ENCODE data around the gene RHEX.
"Not testable (repeated sequence)": the region's sequence is repeated elsewhere in the genome, so short reads cannot be mapped to it uniquely, and the experiment has no call there.

Gene RHEX, protein sequence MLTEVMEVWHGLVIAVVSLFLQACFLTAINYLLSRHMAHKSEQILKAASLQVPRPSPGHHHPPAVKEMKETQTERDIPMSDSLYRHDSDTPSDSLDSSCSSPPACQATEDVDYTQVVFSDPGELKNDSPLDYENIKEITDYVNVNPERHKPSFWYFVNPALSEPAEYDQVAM

DNA sequence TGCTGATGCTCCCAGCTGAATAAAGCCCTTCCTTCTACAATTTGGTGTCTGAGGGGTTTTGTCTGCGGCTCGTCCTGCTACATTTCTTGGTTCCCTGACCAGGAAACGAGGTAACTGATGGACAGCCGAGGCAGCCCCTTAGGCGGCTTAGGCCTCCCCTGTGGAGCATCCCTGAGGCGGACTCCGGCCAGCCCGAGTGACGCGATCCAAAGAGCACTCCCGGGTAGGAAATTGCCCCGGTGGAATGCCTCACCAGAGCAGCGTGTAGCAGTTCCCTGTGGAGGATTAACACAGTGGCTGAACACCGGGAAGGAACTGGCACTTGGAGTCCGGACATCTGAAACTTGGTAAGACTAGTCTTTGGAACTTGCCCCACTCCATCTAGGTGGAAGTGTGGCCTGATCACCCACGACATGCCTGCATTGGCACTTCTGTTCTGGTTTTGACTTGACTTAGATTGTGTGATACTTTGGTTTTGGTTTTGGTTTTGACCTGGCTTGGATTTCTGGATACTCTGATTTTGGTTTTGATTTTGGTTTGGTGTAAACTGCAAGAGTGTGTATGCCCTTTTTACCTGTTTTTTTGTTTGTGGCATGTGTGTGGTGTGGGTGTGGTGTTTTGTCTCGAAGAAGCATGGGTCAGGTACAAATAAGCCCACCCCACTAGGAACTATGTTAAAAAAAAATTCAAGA is at the start of gene RHEX:
Gene RHEX (plus strand): TSS at position 255 of the 692 bp plus-strand sequence. CDS start 44,656 bp downstream, outside the sequence.
- POLR2A ChIA-PET; DNase-seq (ENCODE audit: extremely low spot score): not testable (repeated sequence)
- CTCF ChIA-PET = interaction anchor here (1.0 to 1.4 kb wide), 3 partner anchors 10 to 22 kb away, joined by 3 to 4 read pairs (median 3); no protein-coding TSS in a partner anchor

DNA sequence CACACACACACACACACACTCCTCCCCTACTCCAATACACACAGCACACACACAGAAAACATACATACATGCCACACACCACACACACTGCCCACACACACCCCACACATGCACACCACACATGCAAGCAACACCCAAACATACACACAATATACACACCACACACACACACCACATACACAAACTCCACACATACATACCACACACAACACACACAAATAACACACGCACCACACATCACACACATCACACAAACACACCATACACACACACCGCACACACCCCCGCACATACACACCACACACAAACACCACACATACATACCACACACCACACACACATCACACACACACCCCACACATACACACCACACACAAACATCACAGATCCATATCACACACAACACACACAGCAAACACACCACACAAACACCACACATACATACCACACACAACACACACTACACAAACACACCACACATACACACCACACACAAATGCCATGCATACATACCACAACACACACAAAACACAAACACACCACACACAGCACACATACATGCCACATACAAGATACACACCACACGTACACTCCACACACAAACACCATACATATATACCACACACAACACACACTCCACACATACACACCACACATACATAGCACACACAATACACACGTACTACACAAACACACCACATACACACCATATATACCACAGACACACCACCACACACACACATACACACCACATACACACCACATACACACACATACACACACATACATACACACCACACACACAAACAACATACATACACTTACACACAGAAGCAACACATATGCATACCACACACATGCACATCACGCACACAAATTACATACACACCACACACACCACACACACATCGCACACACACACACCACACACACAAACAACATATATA is 48.8 kb upstream of the RHEX start:
- DNase-seq (ENCODE audit: extremely low spot score) = no peak
- TF ChIP-seq, protein P1, sequence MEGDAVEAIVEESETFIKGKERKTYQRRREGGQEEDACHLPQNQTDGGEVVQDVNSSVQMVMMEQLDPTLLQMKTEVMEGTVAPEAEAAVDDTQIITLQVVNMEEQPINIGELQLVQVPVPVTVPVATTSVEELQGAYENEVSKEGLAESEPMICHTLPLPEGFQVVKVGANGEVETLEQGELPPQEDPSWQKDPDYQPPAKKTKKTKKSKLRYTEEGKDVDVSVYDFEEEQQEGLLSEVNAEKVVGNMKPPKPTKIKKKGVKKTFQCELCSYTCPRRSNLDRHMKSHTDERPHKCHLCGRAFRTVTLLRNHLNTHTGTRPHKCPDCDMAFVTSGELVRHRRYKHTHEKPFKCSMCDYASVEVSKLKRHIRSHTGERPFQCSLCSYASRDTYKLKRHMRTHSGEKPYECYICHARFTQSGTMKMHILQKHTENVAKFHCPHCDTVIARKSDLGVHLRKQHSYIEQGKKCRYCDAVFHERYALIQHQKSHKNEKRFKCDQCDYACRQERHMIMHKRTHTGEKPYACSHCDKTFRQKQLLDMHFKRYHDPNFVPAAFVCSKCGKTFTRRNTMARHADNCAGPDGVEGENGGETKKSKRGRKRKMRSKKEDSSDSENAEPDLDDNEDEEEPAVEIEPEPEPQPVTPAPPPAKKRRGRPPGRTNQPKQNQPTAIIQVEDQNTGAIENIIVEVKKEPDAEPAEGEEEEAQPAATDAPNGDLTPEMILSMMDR (IDR thresholded peaks at IDR 0.05; ENCODE audit: control extremely low read depth, extremely low read depth, low read depth, missing control alignments) = no peak
- ChIA-PET CTCF (interaction anchor here (0.8 to 1.4 kb wide), 3 partner anchors 7 to 26 kb away, joined by 3 read pairs; no protein-coding TSS in a partner anchor), POLR2A (no interaction called here)

DNA sequence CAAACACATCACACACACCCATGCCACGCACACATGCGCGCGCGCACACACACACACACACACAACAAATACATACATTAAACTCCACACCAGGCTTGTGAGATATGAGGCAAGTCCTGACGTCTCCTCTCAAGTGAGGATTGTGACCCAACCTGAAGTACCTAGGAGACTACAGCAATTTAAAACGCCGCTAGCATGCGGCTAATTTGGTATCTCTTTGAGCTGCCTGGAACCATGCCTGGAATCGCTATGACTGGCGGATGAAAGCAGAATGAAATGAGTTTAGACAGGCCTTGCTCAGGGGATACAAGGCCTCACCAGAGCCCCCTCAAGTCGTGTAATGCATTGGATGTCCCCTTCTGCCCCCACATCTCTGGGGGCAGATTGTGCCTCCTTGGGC is 48.1 kb upstream of the RHEX start:
- ChIA-PET POLR2A (no interaction called here), CTCF (no interaction called here)
- TF ChIP-seq, protein P1 (IDR thresholded peaks at IDR 0.05; ENCODE audit: control extremely low read depth, extremely low read depth, low read depth, missing control alignments) = no peak
- no peak for DNase-seq (ENCODE audit: extremely low spot score)

DNA sequence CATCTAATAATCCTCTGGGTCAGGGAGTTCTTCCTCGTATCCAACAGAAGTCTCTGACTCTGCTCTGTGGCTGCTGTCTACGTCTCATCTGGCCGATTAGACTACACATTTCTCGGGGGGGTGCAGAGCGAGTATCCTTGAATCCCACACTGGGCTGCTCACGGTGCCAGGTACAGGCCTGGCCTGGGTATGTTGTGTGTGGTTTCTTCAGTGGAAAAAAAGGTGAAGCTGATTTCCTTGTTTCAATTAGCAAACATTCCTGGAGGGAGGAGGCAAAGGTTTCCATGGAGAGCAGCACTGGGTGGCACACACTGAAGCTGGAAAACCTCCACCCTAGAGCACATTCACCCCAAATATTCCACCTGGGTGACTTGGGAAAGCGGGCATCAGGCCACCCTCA is 47.7 kb upstream of the RHEX start:
- TF ChIP-seq, protein P1 (IDR thresholded peaks at IDR 0.05; ENCODE audit: control extremely low read depth, extremely low read depth, low read depth, missing control alignments) = no peak
- no peak for DNase-seq (ENCODE audit: extremely low spot score)
- ChIA-PET POLR2A (no interaction called here), CTCF (interaction anchor here (3.0 kb wide), 1 partner anchor 27 kb away, joined by 17 read pairs; no protein-coding TSS in a partner anchor)

DNA sequence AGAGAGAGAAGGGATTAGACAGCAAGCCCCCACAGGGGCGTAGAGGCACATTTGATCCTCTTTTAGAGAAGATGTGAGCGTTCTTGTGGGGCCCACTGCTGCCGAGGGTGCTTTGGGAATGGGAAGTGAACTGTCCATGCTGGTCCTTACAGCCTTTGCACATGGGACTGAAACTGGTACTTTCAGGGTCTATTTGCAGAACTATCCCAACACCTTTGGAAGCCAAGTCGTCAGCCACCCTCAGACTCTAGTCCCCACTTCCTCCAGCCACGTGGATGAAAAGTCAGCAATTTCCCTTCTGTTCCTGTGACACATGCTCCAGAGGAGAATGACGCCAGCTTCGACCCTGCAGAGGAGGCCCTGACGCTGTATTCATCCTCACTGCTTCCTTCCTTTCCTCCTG is 47.2 kb upstream of the RHEX start:
- TF ChIP-seq, protein P1 (IDR thresholded peaks at IDR 0.05; ENCODE audit: control extremely low read depth, extremely low read depth, low read depth, missing control alignments) = no peak
- no peak for DNase-seq (ENCODE audit: extremely low spot score)
- ChIA-PET CTCF (interaction anchor here (3.0 kb wide), 1 partner anchor 28 kb away, joined by 17 read pairs; no protein-coding TSS in a partner anchor), POLR2A (no interaction called here)

DNA sequence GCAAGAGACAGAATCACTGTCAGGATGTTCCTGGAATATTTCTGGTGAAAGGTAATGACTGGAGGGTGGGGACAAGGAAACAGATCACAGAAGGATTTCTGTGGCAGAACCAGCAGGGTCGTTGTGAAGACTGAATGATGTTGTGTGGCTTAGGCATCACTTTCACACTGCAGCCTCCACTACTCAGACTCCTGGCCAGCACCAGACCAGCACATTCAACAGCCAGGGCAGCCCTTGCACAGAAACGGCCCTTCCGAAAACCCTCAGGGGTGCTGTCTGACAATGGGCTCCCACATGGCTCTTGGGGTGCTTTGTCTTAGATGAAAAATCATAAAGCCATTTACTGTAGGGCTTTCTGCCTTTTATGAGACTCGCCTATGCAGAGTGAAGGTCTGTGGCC is 46.0 kb upstream of the RHEX start:
- no peak for DNase-seq (ENCODE audit: extremely low spot score)
- ChIA-PET POLR2A (no interaction called here), CTCF (interaction anchor here (3.0 kb wide), 1 partner anchor 29 kb away, joined by 17 read pairs; no protein-coding TSS in a partner anchor)
- TF ChIP-seq, protein P1 (IDR thresholded peaks at IDR 0.05; ENCODE audit: control extremely low read depth, extremely low read depth, low read depth, missing control alignments) = no peak
